ENCODE results near the gene BMP3. TPM values are rescaled to one million over a fixed set of nuclear protein-coding genes. Genes with fewer than 3 reads are reported as not detected.

The BMP3 gene
- total and polyA plus RNA-seq, 10 of the 15 experiments (the other 5 are each of a cell fraction or from before 2014, with no cell fraction given) = 0.37 to 1.4 (median 0.88) TPM

DNA sequence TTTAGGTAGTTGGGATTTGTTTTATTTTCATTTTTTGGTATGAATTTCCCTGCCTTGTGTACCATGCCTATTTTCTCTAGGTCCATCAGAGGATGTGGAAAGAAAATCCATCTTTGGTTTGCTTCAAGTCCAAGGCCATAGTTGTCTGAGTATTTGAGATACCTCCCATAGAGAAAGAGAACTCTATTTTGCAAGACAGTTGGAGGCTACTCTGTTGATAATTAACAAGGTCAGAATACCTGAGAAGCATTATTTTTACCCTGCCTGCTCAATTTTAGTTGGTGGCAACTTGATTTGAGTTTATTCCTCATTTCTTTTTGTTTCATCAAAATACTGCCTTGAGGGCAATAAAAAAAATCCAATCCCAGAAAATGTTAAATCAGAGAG, 30.8 kb downstream of the BMP3 start:
- no peak overlapping the region for H3K9ac ChIP-seq (ENCODE audit: control insufficient read depth, insufficient read depth, low read length)
- FAIRE-seq (no peak), ATAC-seq (peak; percentile 58), DNase-seq (ENCODE audit: low read depth, low spot score) (no peak)
- CTCF ChIA-PET = interaction anchor here (1.5 kb wide), 1 partner anchor 21 kb away, joined by 3 read pairs; no protein-coding TSS in a partner anchor
- H3K4me1 ChIP-seq (ENCODE audit: control insufficient read depth, insufficient read depth, low read length) = no peaks in the 10 kb centered on the region; the same call in 1 of the 2 replicates
- no peak overlapping the region for H3K4me2 ChIP-seq (ENCODE audit: control insufficient read depth, insufficient read depth)
- no peaks in the 10 kb centered on the region for H3K27me3 ChIP-seq (replicated peaks in 1 of 2; ENCODE audit: control insufficient read depth in 2 of 2, insufficient read depth in 2 of 2, low read length in 1 of 2)
- H2AFZ ChIP-seq (ENCODE audit: control insufficient read depth, low read depth, low read length) = no peak overlapping the region
- no peaks in the 10 kb centered on the region for H4K20me1 ChIP-seq (ENCODE audit: control insufficient read depth, insufficient read depth)
- no TSS peak for BruUV-seq (replicated peaks)
- H3K27ac ChIP-seq (ENCODE audit: control insufficient read depth, insufficient read depth) = no peak overlapping the region
- no peaks in the 10 kb centered on the region for H3K79me2 ChIP-seq (ENCODE audit: control insufficient read depth, insufficient read depth, low read length)
- in situ Hi-C loops (cut with MboI) (loop anchor here (5.0 kb wide), 1 partner anchor 291 kb away; no protein-coding TSS in a partner anchor), intact Hi-C loops (cut with micrococcal nuclease; ENCODE audit: unreplicated experiment) (no loop called here)
- RAD21 ChIA-PET (ENCODE audit: unreplicated experiment) = interaction anchor here (1.5 kb wide), 1 partner anchor 699 kb away, joined by 3 read pairs; no protein-coding TSS in a partner anchor
- TF ChIP-seq TCF3 (IDR thresholded peaks at IDR 0.05; ENCODE audit: borderline replicate concordance, insufficient read depth, low read depth, low read length) (no peak), SIN3A (IDR thresholded peaks at IDR 0.05; ENCODE audit: low read depth, low read length) (no peak), DPF2 (IDR thresholded peaks at IDR 0.05) (no peak)
- SMC1A ChIA-PET (ENCODE audit: uncharacterized antibody, unreplicated experiment) = interaction anchor here (0.6 to 1.5 kb wide), 2 partner anchors 699 to 1204 kb away, joined by 3 to 4 read pairs; no protein-coding TSS in a partner anchor
- no peak overlapping the region for H3K4me3 ChIP-seq
- H3K9me3 ChIP-seq (replicated peaks; ENCODE audit: control insufficient read depth, insufficient read depth, low read length) = no peaks in the 10 kb centered on the region
- POLR2A ChIA-PET = no interaction called here
- H3K36me3 ChIP-seq (ENCODE audit: control insufficient read depth in 2 of 2, insufficient read depth in 2 of 2, low read length in 1 of 2) = no peaks in the 10 kb centered on the region

DNA sequence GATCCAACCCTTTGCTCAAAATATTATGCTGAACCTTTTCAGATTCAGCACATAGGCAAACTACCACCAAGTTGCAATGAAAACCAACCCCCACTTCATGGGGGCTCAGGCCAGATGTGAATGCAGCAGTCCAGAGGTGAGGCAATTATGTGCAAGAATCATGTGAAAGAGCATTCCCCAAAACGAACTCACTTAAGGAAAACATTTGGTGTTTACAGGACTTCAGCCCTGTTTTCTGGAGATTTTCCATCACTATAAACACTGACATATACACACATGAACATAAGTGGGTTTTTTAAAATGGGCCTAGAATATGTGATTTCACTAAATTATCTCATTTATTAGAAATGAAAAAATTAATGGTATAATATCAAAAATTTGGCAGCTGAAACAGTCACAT, 31.5 kb downstream of the BMP3 start:
- H3K4me2 ChIP-seq (ENCODE audit: control insufficient read depth, insufficient read depth) = no peak overlapping the region
- H3K4me3 ChIP-seq = no peak overlapping the region
- in situ Hi-C loops (cut with MboI) (loop anchor here (5.0 kb wide), 1 partner anchor 290 kb away; no protein-coding TSS in a partner anchor), intact Hi-C loops (cut with micrococcal nuclease; ENCODE audit: unreplicated experiment) (no loop called here)
- H3K9me3 ChIP-seq (replicated peaks; ENCODE audit: control insufficient read depth, insufficient read depth, low read length) = no peaks in the 10 kb centered on the region
- TF ChIP-seq SUZ12 (IDR thresholded peaks at IDR 0.05; ENCODE audit: unreplicated experiment) = no peak
- H2AFZ ChIP-seq (ENCODE audit: control insufficient read depth, low read depth, low read length) = no peak overlapping the region
- no peaks in the 10 kb centered on the region for H4K20me1 ChIP-seq (ENCODE audit: control insufficient read depth, insufficient read depth)
- POLR2A ChIA-PET = no interaction called here
- no peak overlapping the region for H3K9ac ChIP-seq (ENCODE audit: control insufficient read depth, insufficient read depth, low read length)
- no peak for ATAC-seq
- no peaks in the 10 kb centered on the region for H3K27me3 ChIP-seq (replicated peaks in 1 of 2; ENCODE audit: control insufficient read depth in 2 of 2, insufficient read depth in 2 of 2, low read length in 1 of 2)
- SMC1A ChIA-PET (ENCODE audit: uncharacterized antibody, unreplicated experiment) = interaction anchor here (0.6 to 1.5 kb wide), 4 partner anchors 23 to 1203 kb away, joined by 3 to 4 read pairs (median 4); no protein-coding TSS in a partner anchor
- RAD21 ChIA-PET (ENCODE audit: unreplicated experiment) = interaction anchor here (1.1 to 1.5 kb wide), 2 partner anchors 10 to 700 kb away, joined by 3 to 4 read pairs; no protein-coding TSS in a partner anchor
- FAIRE-seq = no peak
- H3K4me1 ChIP-seq (ENCODE audit: control insufficient read depth, insufficient read depth, low read length) = no peaks in the 10 kb centered on the region; the same call in 1 of the 2 replicates
- CTCF ChIA-PET = interaction anchor here (1.0 to 2.6 kb wide), 3 partner anchors 9 to 699 kb away, joined by 3 to 9 read pairs (median 4); no protein-coding TSS in a partner anchor
- DNase-seq (ENCODE audit: low read depth, low spot score) = no peak
- no peaks in the 10 kb centered on the region for H3K36me3 ChIP-seq (ENCODE audit: control insufficient read depth in 2 of 2, insufficient read depth in 2 of 2, low read length in 1 of 2)
- no peaks in the 10 kb centered on the region for H3K79me2 ChIP-seq (ENCODE audit: control insufficient read depth, insufficient read depth, low read length)
- no peak overlapping the region for H3K27ac ChIP-seq (ENCODE audit: control insufficient read depth, insufficient read depth)
- WGBS (ENCODE audit: insufficient coverage, insufficient replicate concordance, low lambda C conversion rate, missing lambda C conversion rate) = 15% methylated on average over 1 of the region's 1 CpG
- BruUV-seq (replicated peaks) = no TSS peak
